NCI-H187 (cell line): ENCODE measurements around the gene UBE2F.
A peak's percentile ranks its signal among the peaks of the same experiment; 100 is the strongest.
"Not testable (repeated sequence)": the region's sequence is repeated elsewhere in the genome, so short reads cannot be mapped to it uniquely, and the experiment has no call there.

Experiments used
- DNase-seq, 2 experiments: peaks; one replicate each; lab custom pipeline; 2025; lab: John Stamatoyannopoulos, UW

UBE2F gene

DNA sequence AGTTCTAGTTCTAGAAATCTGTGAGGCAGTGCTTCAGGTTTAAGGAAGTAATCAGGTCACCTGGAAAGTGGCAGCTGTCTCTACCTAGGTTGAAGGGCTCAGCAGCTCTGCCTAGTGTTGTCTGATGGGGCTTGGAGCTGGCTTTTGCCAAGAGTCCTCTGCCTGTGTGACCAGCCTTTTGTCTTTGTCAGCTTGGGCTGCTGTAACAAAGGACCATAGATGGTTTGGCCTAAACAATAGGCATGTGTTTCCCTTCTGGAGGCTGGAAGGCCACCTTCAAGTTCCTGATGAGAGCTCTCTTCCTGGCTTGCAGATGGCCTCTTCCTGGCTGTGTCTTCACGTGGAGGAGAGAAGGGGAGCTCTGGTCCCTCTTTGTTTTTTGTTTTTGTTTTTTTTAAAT is 13.3 kb downstream of the UBE2F start:
- DNase-seq = no peak

DNA sequence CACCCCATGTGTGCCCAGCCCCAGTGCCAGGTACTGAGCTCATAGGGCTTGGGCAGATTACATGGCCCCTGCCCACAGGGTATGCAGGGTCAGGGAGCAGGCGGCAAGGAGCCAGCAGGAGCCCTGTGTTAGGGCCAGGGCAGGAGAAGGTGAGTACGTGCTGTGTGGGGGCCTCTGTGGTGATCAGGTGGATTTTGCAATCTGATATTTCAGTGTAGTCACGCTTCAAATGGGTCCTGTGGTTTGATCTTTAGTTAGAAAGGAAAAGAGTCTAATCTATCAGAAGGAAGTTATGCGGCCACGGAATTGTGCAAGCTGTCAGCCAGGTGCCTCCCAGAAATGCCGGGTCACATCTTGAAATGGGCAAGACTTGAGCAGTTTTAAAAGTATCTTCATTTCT is 13.9 kb downstream of the UBE2F start:
- DNase-seq = no peak

DNA sequence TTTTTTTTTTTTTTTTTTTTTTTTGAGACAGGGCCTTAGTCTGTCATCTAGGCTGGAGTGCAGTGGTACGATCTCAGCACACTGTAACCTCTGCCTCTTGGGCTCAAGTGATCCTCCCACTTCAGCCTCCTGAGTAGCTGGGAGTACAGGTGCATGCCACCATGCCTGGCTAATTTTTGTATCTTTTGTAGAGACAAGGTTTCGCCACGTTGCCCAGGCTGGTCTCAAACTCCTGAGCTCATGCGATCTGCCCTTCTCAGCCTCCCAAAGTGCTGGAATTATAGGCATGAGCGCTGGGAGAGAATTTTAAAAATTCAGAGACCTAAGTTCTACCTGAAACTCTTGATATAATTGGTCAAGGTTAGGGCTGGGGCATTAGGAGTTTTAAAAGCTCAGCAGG is 14.8 kb downstream of the UBE2F start:
- not testable (repeated sequence) for DNase-seq

DNA sequence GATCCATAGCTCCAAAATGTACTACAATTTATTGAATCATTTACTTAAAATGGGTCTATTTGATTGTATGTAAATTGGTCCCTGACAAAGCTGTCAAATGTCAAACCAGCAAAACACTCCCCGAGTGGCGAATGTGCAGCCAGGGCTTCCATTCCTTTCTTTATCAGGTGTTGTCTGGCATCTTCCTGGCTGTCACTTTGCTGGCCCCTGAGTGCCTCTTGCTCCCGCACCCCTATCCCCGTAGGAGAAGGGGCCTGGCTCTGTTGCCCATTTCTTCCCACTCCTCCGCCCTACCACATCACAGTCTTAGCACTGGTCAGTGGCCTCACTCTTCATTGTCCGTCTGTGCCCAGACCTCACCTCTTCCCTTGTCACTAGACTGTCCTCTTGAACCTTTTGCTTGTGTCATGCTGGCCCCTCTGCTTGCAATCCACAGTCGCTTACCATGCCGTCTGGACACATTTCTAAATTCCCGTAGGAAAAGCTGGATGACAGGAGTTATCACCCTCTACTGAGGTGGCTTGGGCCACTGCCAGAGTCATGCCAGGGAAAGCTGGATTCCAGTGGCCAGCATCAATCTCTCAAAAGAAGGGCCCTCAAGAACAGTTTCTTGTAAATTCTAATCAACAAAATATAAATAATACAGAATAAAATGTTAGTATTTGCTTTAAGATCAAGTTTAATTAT is 15.4 kb downstream of the UBE2F start:
- DNase-seq = no peak

DNA sequence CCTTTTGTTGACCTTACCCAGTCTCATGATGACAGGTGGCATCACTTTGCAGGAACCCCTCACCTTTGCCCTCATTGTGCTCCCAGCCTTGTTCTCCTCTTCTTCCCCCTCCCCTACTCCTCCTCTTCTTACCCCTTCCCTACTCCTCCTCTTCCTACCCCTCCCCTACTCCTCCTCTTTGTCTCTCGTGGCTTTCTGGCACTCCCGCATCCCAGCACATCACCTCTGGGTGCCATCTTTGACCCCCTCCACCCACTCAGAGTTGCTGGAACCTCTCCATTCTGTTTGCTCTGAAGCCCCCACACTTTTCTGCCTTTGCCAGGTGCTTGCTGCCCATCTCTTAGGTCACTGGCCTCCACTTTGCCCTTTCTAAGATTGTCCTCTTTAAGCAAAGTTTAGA is 17.1 kb downstream of the UBE2F start:
- no peak for DNase-seq

- DNase-seq = no peak
Measured at GRCh38 chr2:237987268-237987667, 20.5 kb downstream of the UBE2F start.

GRCh38 chr2:237993701-237994100 is 26.9 kb downstream of the UBE2F start:
- DNase-seq = no peak

GRCh38 chr2:237995036-237995435 is 28.2 kb downstream of the UBE2F start:
- no peak for DNase-seq

DNA sequence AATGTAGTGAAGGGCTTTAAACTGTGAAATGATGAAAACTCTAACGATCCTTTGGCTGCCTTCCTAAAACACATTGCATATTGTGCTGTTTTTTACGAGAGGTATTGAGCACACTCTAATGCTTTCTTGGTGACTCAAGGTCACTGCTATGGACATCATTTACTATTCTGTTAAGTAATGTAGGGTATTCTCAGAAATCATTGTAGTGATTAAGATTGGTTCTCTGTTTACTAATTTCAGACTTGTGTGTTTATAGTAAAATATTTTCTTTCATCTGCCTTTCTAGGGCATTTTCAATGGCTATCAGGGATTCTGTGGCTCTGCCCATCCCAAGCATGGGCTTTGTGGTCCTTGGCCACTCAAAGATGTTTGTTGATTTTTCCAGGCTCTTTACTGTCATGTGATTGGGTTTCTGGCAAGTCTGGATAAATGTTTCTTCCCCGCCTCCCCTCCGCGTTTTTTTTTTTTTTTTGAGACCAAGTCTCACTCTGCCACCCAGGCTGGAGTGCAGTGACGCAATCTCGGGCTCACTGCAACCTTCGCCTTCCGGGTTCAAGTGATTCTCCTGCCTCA is 29.3 kb downstream of the UBE2F start:
- DNase-seq = no peak

- DNase-seq = no peak
Measured at GRCh38 chr2:237997521-237997920, 30.7 kb downstream of the UBE2F start.

DNA sequence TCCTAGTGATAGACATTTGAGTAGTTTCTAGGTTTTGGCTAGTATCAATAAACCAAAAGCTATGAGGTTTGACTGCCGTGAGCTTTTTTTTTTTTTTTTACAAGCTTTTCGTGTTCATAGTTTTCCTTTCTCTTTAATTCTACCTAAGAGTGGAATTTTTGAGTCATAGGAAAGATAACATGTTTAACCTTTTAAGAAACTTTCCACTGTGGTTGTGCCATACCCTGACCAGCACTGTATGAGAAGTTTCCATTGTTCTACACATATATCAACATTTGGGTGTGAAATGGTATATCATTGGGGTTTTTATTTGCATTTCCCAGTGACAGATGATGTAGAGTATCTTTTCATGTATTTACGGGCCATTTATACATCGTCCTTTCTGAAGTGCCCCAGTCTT is 31.7 kb downstream of the UBE2F start:
- no peak for DNase-seq

- no peak for DNase-seq
Measured at GRCh38 chr2:238003234-238004031, 36.6 kb downstream of the UBE2F start.

GRCh38 chr2:238004077-238004830 is 37.4 kb downstream of the UBE2F start:
- DNase-seq = no peak

DNA sequence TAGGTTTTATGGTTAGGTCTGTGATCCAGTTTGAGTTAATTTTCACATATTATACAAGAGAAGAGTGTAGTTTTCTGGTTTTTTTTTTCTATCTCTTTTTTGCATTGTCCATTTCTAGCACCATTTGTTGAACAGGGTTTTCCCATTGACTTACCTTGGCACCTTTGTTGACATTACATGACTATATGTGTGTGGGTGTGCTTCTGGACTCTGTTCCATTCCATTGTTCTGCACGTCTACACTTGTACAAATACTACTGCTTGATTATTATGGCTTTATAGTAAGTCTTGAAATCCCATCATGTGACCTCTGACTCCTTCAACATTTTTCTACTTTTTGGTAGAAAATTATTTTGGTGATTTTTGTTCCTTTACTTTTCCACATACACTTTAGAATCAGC is 38.7 kb downstream of the UBE2F start:
- DNase-seq = no peak

DNA sequence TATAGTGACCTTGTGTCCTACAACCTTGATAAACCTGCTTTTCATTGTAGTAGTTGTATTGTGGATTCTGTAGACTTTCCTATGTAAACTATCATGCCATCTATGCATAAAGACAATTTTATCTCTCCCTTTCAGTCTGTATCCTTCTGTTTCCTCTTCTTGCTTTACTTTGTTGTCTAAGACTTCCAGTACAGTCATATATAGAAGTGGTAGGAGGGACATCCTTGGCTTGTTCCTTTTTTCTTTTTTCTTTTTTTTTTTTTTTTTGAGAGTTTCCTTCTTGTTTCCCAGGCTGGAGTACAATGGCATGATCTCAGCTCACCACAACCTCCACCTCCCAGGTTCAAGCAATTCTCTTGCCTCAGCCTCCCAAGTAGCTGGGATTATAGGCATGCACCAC is 39.7 kb downstream of the UBE2F start:
- DNase-seq = no peak

DNA sequence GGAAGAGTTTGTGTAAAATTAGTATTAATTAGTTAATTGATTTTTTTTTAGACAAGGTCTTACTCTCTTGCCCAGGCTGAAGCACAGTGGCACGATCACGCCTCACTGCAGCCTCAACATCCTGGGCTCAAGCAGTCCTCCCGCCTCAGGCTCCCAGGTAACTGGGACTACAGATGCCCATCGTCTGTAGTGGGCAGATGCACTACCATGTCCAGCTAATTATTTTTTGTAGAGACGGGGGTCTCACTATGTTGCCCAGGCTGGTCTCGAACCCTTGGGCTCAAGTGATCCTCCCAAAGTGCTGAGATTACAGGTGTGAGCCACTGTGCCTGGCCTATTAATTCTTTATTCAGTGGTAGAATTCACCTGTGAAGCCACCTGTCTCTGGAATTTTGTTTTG is 41.1 kb downstream of the UBE2F start:
- DNase-seq = no peak

DNA sequence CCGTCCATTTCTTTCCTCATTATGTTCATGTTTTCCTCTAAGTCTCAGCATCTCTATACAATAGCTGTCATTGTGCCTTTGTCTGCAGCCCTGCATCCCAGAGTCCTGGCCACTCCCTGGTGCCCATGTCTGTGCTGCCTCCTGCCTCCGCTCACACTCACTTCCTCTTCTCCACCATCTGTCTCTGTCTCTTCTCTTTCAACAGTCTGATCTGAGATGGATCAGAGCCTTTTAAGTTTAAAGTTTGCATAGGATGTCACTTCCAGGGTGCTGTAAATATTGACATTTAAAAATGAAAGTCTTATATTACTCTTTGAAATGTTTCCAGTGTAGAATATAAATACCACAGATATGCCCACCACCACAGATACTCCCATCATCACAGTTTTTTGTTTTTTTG is 42.7 kb downstream of the UBE2F start:
- DNase-seq = no peak

- no peak for DNase-seq
Measured at GRCh38 chr2:238010572-238010971, 43.8 kb downstream of the UBE2F start.

- DNase-seq = no peak
Measured at GRCh38 chr2:238013806-238014205, 47.0 kb downstream of the UBE2F start.

DNA sequence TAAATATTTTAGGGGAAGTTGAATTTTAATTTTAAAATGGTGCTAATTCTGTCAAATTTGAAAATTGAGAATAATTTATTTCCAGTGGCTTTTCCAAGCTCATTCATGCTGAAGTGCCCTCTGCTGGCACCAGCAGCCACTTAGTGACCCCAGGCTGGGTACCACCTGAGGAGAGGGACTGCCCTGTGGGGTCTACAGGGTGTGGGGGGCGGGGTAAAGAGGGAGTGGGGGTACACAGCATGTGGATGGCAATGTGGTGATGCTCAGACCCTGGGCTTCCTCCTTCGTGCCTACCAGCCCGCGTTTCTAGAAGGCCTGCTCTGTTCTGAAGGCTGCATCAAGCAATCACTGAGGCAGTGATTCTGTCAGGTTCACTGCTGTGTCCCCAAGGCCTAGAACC is 48.9 kb downstream of the UBE2F start:
- no peak for DNase-seq

- DNase-seq = peak in 1 of 2 experiments; percentile 6
Measured at GRCh38 chr2:238016526-238016925, 49.7 kb downstream of the UBE2F start.

- no peak for DNase-seq
Measured at GRCh38 chr2:238019962-238020361, 53.1 kb downstream of the UBE2F start.

DNA sequence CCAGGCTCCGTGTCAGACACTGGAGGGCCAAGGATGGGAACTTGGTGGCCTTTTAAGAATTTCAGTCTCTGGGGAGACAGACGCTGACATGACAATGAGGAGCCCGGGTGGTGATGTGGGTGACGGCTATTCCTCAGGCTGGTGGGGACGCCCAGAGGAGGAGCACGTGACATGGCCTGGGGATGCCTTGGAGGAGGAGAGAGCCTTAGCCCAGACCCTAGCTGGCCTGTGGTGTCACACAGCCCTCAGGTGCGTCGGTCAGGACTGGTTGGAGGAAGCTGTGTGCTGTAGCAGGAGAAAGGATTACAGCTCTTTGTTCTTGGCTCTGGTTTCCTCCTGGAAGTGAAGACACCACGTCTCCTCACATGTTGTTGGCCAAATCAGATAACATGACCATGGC is 54.0 kb downstream of the UBE2F start:
- DNase-seq = no peak
